GM18517 (cell line): ENCODE data around the gene ABHD1.
A peak's percentile ranks its signal among the peaks of the same experiment; 100 is the strongest.
"Not testable (repeated sequence)": the region's sequence is repeated elsewhere in the genome, so short reads cannot be mapped to it uniquely, and the experiment has no call there.

Experiments used
- ATAC-seq: cut with Tn5 transposase; IDR thresholded peaks from one replicate; pipeline ENCODE4 v1.9.1; 2021; ENCODE audit warnings: mild to moderate bottlenecking, moderate library complexity; ENCODE audit not compliant: unreplicated experiment

ABHD1 gene

GRCh38 chr2:27109083-27109482, 14.5 kb upstream of the ABHD1 start:
- no peak for ATAC-seq

GRCh38 chr2:27110603-27111352, 12.8 kb upstream of the ABHD1 start:
- ATAC-seq = not testable (repeated sequence)

- ATAC-seq = not testable (repeated sequence)
These were observed 12.1 kb upstream of the ABHD1 start for GRCh38 chr2:27111392-27112078.

- ATAC-seq = no peak
These were observed 8.1 kb upstream of the ABHD1 start for GRCh38 chr2:27115519-27115918.

- ATAC-seq = no peak
These were observed 5.6 kb upstream of the ABHD1 start for GRCh38 chr2:27117995-27118524.

GRCh38 chr2:27118525-27119329, 4.9 kb upstream of the ABHD1 start, which contains the start of gene CGREF1:
Gene CGREF1 (minus strand): TSS chr2:27119128. CDS start chr2:27104366, 14,762 bp downstream.
- ATAC-seq = no peak

- ATAC-seq = not testable (repeated sequence)
These were observed 4.3 kb upstream of the ABHD1 start for GRCh38 chr2:27119330-27119670.

GRCh38 chr2:27121906-27122305, 1.7 kb upstream of the ABHD1 start:
- no peak for ATAC-seq

GRCh38 chr2:27122791-27123190, 824 bp upstream of the ABHD1 start:
- ATAC-seq = no peak

- ATAC-seq = no peak
These were observed 1.5 kb downstream of the ABHD1 start for GRCh38 chr2:27125104-27125503.

GRCh38 chr2:27126252-27126710, 2.7 kb downstream of the ABHD1 start:
- no peak for ATAC-seq

- no peak for ATAC-seq
These were observed 4.5 kb downstream of the ABHD1 start for GRCh38 chr2:27127883-27128667.

GRCh38 chr2:27128668-27129571, 5.3 kb downstream of the ABHD1 start:
- no peak for ATAC-seq

- no peak for ATAC-seq
These were observed 6.8 kb downstream of the ABHD1 start for GRCh38 chr2:27130396-27130795.

- no peak for ATAC-seq
These were observed 7.8 kb downstream of the ABHD1 start for GRCh38 chr2:27131429-27131828.

- ATAC-seq = no peak
These were observed 9.7 kb downstream of the ABHD1 start for GRCh38 chr2:27133195-27133875.

GRCh38 chr2:27133905-27134780, 10.5 kb downstream of the ABHD1 start, which contains the start of gene PREB:
Gene PREB (minus strand): TSS chr2:27134636. CDS start chr2:27134421, 215 bp downstream.
- peak; percentile 83 for ATAC-seq
